GM12878 (cell line): ENCODE results near the gene RNF148. TPM values are rescaled to one million over a fixed set of nuclear protein-coding genes. Genes with fewer than 3 reads are reported as not detected.
A peak's percentile ranks its signal among the peaks of the same experiment; 100 is the strongest.

Experiments used
- BACH1 ChIP-seq: fragments of 450-650 bp; IDR thresholded peaks from 2 replicates; pipeline ENCODE4 v1.6.1; 2017; ENCODE audit warnings: mild to moderate bottlenecking, borderline replicate concordance
- BMI1 ChIP-seq: fragments of 450-650 bp; IDR thresholded peaks from 2 replicates; pipeline ENCODE4 v1.6.1; 2016; ENCODE audit warnings: mild to moderate bottlenecking, moderate library complexity, borderline replicate concordance
- ELK1 ChIP-seq: IDR thresholded peaks from 2 replicates; pipeline ENCODE4 v1.6.1; 2012; ENCODE audit warnings: low read depth, low read length, improper control_type of control experiment
- IRF3 ChIP-seq: fragments of 450-650 bp; IDR thresholded peaks from 2 replicates; pipeline ENCODE4 v1.6.1; 2014; ENCODE audit warnings: mild to moderate bottlenecking
- JUNB ChIP-seq: IDR thresholded peaks from 2 replicates; pipeline ENCODE4 v1.6.1; 2016; ENCODE audit warnings: antibody characterized with exemption, mild to moderate bottlenecking
- MLLT1 ChIP-seq: fragments of 450-650 bp; IDR thresholded peaks from 2 replicates; pipeline ENCODE4 v1.6.1; 2016; ENCODE audit warnings: mild to moderate bottlenecking
- NBN ChIP-seq: fragments of 450-650 bp; IDR thresholded peaks from 2 replicates; pipeline ENCODE4 v1.6.1; 2016
- NR2C1 ChIP-seq: fragments of 450-650 bp; IDR thresholded peaks from 2 replicates; pipeline ENCODE4 v1.6.1; 2017; ENCODE audit warnings: antibody characterized with exemption, mild to moderate bottlenecking, moderate library complexity
- POLR2AphosphoS2 ChIP-seq: IDR thresholded peaks from 2 replicates; pipeline ENCODE4 v1.6.1; 2011; ENCODE audit warnings: low read depth, mild to moderate bottlenecking, low read length, improper control_type of control experiment, moderate library complexity
- PRDM15 ChIP-seq: fragments of 450-650 bp; formaldehyde crosslinking; IDR thresholded peaks from 2 replicates; pipeline ENCODE4 v1.4.0; 2020; ENCODE audit warnings: mild to moderate bottlenecking, moderate library complexity
- RBBP5 ChIP-seq: fragments of 200-600 bp; sonication (generic); conservative IDR thresholded peaks from 2 replicates; pipeline ENCODE4 v1.6.1; 2016
- RFX5 ChIP-seq: IDR thresholded peaks from 2 replicates; pipeline ENCODE4 v1.6.1; 2011; ENCODE audit warnings: low read depth, low read length, improper control_type of control experiment
- SIX5 ChIP-seq: IDR thresholded peaks from 2 replicates; pipeline ENCODE4 v1.6.1; 2011; ENCODE audit warnings: mild to moderate bottlenecking, low read depth, low read length, moderate library complexity; ENCODE audit not compliant: severe bottlenecking
- SP1 ChIP-seq: IDR thresholded peaks from one replicate; pipeline ENCODE4 v1.6.1; 2011; ENCODE audit warnings: low read depth, low read length
- SPI1 ChIP-seq: IDR thresholded peaks from 2 replicates; pipeline ENCODE4 v1.6.1; 2011; ENCODE audit warnings: low read depth, mild to moderate bottlenecking, low read length, moderate library complexity, borderline replicate concordance; ENCODE audit not compliant: insufficient read depth
- SUZ12 ChIP-seq: fragments of 200-600 bp; sonication (generic); IDR thresholded peaks from one replicate; pipeline ENCODE4 v1.6.1; 2018; ENCODE audit warnings: antibody characterized with exemption, mild to moderate bottlenecking; ENCODE audit not compliant: unreplicated experiment
- TAF1 ChIP-seq: IDR thresholded peaks from 2 replicates; pipeline ENCODE4 v1.6.1; 2011; ENCODE audit warnings: mild to moderate bottlenecking, low read depth, low read length, borderline replicate concordance
- USF2 ChIP-seq: IDR thresholded peaks from 2 replicates; pipeline ENCODE4 v1.6.1; 2011; ENCODE audit warnings: low read depth, low read length, improper control_type of control experiment, borderline replicate concordance
- WRNIP1 ChIP-seq: IDR thresholded peaks from 2 replicates; pipeline ENCODE4 v1.6.1; 2011; ENCODE audit warnings: low read depth, low read length, improper control_type of control experiment, borderline replicate concordance
- ZBTB33 ChIP-seq: fragments of 450-650 bp; IDR thresholded peaks from 2 replicates; pipeline ENCODE4 v1.6.1; 2017; ENCODE audit warnings: mild to moderate bottlenecking
- ZNF274 ChIP-seq: IDR thresholded peaks from one replicate; pipeline ENCODE4 v1.8.0; 2011; ENCODE audit not compliant: insufficient read length, insufficient read depth
- ZSCAN29 ChIP-seq: fragments of 450-650 bp; IDR thresholded peaks from 2 replicates; pipeline ENCODE4 v1.6.1; 2017; ENCODE audit warnings: mild to moderate bottlenecking, moderate library complexity
- polyA plus RNA-seq, 11 experiments: library from polyadenylated mRNA; depleted of rRNA in 4 of 11; unstranded in 6 of 11; stranded (reverse) in 5 of 11; fragments of >200 nt; fragmentation: Nextera tagmentation in 4 of 11; fragmentation: Illumina TruSeq in 1 of 11; extraction: Ambion mirVana in 4 of 11; extraction: Trizol in 1 of 11; gene quantifications; 1 replicate in 1 of 11; 2 replicates in 10 of 11; pipeline versions ENCODE4 v1.2.1 to v1.2.3, GENCODE V29; 2011 to 2016; ENCODE audit warnings: inconsistent platforms in 2 of 11, missing spikeins in 2 of 11, low read depth in 1 of 11
- total RNA-seq, 4 experiments: library from RNA; depleted of rRNA in 3 of 4; stranded (reverse); fragments of >200 nt in 3 of 4; fragmentation: Illumina TruSeq in 1 of 4; extraction: Trizol in 1 of 4; gene quantifications; 2 replicates each; pipeline versions ENCODE4 v1.2.1 to v1.2.3, GENCODE V29; 2013 to 2021

Gene RNF148
- total and polyA plus RNA-seq, 10 of the 15 experiments (the other 5 are each of a cell fraction or from before 2014, with no cell fraction given) = 0.06 to 0.22 (median 0.17) TPM; not detected in 7

- TF ChIP-seq BACH1 (peak; percentile 80; the same call in 1 of the 2 replicates), ELK1 (no peak), RBBP5 (no peak), JUNB (no peak), ZBTB33 (no peak), NR2C1 (no peak), USF2 (no peak), MLLT1 (no peak; the same call in 1 of the 2 replicates), POLR2AphosphoS2 (no peak), SUZ12 (no peak), RFX5 (no peak), PRDM15 (CRISPR knock-in tag) (no peak), TAF1 (no peak), BMI1 (peak; percentile 35; the same call in 1 of the 2 replicates), NBN (0 out of 2 replicates have a peak, but pooled peaks have one; percentile 46), SPI1 (no peak), SIX5 (no peak), IRF3 (no peak), ZSCAN29 (no peak), SP1 (no peak), ZNF274 (no peak), WRNIP1 (no peak)
These were observed 44.2 kb upstream of the RNF148 start (continued) for GRCh38 chr7:122746948-122747347.
